GM10266 (cell line): ENCODE data around the gene SULF2.

Source experiments
- DNase-seq: peaks from one replicate; pipeline ENCODE4 v3.0.0; 2012; ENCODE audit errors: extremely low spot score
- CTCF ChIP-seq: IDR thresholded peaks from 2 replicates; pipeline ENCODE4 v1.5.1; 2012; ENCODE audit warnings: mild to moderate bottlenecking, low read depth; ENCODE audit not compliant: control insufficient read depth, insufficient read depth; ENCODE audit errors: missing control alignments

The SULF2 gene

GRCh38 chr20:47770935-47771334 is 14.3 kb downstream of the SULF2 start:
- no peak for TF ChIP-seq CTCF
- DNase-seq: no peak

- TF ChIP-seq CTCF: no peak
- no peak for DNase-seq
Observed at GRCh38 chr20:47768016-47768824, 17.1 kb downstream of the SULF2 start.

GRCh38 chr20:47765691-47766594 is 19.3 kb downstream of the SULF2 start:
- no peak for DNase-seq

GRCh38 chr20:47765271-47765670 is 20.0 kb downstream of the SULF2 start:
- TF ChIP-seq CTCF: no peak
- no peak for DNase-seq

More at GRCh38 chr20:47765691-47766594, 19.3 kb downstream of the SULF2 start:
- no peak for TF ChIP-seq CTCF

- no peak for TF ChIP-seq CTCF
- DNase-seq: no peak
Observed at GRCh38 chr20:47764154-47764733, 21.0 kb downstream of the SULF2 start.

GRCh38 chr20:47762699-47763268 is 22.5 kb downstream of the SULF2 start:
- no peak for TF ChIP-seq CTCF
- DNase-seq: no peak
